HG02610 (cell line): Measurements from ENCODE around the gene CTF1.
"Not testable (repeated sequence)": the region's sequence is repeated elsewhere in the genome, so short reads cannot be mapped to it uniquely, and the experiment has no call there.

Source experiments
- ATAC-seq: cut with Tn5 transposase; IDR thresholded peaks from one replicate; pipeline ENCODE4 v1.9.1; 2021; ENCODE audit warnings: mild to moderate bottlenecking, moderate library complexity; ENCODE audit not compliant: unreplicated experiment

Gene CTF1, protein sequence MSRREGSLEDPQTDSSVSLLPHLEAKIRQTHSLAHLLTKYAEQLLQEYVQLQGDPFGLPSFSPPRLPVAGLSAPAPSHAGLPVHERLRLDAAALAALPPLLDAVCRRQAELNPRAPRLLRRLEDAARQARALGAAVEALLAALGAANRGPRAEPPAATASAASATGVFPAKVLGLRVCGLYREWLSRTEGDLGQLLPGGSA

DNA sequence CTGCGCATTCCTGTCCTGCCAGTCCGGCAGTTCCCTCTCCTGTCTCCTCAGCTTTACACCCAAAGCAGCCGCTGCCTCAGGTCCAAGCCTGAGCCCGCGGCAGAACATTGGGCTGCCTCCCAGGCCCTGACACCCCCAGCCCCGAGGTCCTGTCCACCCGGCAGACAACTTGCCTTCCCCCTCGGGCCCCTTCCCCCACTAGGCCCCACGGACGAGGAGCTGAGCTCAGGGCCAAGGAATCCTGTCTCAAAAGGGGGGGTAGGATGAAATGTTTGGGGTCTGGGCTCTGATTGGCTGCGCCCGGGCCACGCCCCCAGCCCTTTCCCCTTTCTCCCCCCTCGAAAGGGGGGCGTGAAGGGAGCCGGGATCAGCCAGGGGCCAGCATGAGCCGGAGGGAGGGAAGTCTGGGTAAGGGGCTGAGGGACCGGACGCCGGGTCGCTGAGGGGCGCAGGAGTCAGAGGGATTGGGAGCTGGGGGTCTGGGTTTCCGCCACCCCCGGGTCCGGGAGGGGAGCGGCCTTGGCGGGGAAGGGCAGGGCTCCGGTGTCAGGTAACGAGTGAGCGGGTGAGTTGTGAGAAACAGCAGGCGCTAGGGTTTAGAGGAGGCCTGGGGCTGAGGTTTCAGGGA, at the start of gene CTF1:
Gene CTF1 (plus strand): TSS at position 354 of the 628 bp plus-strand sequence. CDS start 30 bp downstream, at position 384.
- ATAC-seq: no peak

DNA sequence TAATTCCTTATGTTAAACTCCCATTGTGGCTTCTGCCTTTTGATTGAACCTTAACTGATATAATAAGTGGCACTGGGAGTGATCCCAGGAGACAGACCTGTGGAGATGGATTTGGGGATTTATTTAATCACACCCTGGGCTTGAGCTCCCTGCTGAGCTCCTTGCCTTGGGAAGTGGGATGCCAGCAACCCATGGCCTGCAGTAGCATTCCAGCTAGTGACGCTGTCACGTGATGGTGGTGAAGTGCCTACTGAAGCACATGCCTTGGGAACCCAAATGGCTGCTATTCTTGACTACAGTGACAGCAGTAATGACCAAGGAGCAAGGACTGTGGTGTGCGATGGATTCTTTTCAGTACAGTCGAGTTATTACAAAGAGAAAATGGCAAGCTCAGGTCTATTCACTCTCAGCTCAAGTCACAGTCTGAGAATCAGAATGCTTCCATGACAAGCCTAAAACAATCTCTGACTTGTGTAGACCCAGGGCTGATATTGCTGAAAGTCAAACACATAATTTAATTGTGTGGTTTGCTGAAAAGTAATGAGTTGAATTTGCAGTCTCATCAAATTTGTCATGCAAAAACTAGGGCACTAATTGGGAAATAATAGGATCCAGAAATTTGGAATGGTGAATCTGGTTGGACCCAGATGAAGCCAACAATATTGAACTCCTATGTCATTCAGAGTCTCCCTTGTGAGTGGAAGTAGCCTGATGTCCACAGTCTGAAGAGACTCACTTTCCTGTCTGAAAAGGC, 49.6 kb upstream of the CTF1 start:
- ATAC-seq: no peak

DNA sequence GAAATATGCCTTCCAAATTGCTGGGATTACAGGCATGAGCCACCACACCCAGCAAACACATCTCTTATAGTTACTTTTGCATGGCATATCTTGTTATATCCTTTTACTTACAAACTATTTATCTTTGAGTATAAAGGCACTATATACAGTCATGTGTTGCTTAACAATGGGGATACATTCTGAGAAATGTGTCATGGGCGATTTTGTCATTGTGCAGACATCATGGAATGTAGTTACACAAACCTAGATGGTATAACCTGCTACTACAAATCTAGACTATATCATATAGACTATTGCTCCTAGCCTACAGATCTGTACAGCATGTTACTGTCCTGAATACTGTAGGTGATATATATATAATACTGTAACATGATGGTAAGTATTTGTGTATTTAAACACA, 46.2 kb upstream of the CTF1 start:
- ATAC-seq: no peak

DNA sequence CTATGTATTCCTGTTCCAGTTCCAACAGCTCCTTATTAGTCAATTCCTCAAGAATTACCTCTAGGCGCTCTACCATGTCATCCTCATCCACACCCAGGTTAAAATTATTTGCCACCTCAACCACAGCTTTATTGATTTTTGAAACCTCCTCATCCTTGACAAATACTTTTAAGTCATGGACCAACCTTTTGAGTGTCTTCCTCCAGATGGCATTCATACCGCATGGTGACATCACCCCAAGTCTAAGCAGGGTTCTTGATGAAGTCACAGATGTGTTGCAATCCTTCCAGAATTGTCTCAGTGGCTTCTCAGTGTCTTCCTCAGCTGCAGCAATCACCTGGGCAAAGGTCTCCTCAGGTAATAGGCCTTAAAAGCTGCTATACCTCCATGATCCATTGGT, 42.7 kb upstream of the CTF1 start:
- no peak for ATAC-seq

DNA sequence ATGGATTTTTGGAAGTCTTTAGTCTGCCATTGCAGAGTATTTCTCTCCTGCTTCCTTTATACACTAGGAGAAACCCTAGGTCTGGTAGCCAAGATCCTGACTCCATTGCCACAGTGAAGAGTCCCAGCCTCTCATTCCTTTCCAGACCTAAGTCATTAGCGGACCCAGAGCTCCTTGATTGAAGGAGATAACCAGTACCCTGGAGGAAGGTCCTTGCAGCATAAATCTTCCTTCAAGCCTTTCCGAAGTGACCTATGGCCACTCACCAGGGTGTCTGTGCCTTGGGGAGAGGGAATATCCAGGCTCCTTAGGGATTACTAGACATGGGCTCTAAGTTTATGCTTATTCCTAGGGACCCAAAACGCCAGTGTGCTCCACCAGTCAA, 38.3 kb upstream of the CTF1 start:
- no peak for ATAC-seq

DNA sequence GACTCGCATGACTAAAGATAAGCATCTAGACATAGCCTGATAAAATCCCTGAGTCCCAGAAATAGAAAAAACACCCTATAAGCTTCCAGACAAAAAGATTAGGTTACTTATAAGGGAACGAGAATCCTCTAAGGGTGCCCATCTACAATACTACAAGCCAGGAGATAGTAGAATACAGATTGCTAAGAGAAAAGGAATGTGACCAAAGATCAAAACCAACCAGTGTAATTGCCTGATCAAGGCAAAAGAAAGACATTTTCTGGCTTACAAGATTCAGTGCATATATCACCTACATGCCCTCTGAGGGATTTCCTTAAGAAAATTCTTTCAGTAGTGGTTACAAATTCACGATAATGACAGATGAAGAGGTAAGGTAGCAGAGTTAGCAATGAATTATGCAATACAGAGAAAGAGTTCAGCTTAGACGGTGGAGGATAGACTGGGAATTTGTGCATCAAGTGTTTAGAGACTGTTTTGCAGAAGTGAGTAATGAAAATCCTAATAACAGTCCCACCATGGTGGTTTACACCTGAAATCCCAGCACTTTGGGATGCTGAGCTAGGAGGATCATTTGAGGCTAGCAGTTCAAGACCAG, 37.5 kb upstream of the CTF1 start:
- ATAC-seq: no peak

DNA sequence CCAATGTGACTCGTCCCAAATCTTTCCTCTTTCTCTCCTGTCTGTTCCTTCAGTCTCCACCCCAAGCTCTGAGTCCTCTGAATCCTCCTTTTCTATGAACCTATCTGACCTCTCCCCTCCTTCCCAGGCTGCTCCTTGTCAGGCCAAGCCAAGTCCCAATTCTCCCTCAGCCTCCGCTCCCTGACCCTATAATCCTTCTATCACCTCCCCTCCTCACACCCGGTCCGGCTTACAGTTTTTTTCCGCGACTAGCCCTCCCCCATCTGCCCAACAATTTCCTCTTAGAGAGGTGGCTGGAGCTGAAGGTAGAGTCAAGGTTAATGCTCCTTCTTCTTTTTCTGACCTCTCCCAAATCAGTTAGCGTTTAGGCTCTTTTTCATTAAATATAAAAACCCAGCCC, 35.7 kb upstream of the CTF1 start:
- ATAC-seq: not testable (repeated sequence)

DNA sequence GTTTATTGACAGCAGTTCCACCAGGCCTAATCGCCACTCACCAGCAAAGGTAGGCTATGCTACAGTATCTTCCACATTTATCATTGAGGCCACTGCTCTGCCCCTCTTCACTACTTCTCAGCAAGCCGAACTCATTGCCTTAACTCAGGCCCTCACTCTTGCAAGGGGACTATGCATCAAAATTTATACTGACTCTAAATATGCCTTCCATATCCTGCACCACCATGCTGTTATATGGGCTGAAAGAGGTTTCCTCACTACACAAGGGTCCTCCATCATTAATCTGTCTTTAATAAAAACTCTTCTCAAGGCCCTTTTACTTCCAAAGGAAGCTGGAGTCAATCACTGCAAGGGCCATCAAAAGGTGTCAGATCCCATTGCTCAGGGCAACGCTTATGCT, 33.2 kb upstream of the CTF1 start:
- ATAC-seq: not testable (repeated sequence)

DNA sequence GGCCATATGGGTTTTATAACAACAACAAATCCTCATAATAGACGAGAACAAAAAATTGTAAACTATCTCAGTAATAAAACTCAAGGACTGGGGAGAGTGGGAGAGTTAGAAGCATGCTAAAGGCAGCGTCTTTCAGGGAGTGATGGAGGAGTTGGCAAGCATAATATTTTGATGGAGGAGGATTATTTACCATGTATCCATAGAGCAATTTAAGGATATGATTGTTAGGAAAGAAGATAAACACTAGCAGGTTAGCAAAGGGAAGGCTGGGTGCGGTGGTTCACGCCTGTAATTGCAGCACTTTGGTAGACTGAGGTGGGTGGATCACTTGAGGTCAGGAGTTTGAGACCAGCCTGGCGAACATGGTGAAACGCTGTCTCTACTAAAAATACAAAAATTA, 30.4 kb upstream of the CTF1 start:
- no peak for ATAC-seq

DNA sequence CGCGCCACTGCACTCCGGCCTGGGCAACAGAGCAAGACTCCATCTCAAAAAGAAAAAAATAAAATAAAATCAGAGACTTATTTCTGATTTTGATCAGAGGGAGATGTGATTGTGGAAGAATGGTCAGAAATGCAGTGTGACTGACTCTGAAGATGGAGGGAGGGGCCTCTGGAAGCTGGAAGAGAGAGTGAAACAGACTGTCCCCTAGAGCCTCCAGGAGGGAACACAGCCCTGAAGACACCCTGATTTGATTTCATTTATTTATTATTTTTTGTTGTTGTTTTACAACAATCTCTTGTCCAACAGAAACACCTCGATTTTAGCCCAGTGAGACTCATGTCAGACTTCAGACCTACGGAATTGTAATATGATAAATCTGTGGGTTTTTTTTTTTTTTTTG, 28.7 kb upstream of the CTF1 start:
- ATAC-seq: no peak

DNA sequence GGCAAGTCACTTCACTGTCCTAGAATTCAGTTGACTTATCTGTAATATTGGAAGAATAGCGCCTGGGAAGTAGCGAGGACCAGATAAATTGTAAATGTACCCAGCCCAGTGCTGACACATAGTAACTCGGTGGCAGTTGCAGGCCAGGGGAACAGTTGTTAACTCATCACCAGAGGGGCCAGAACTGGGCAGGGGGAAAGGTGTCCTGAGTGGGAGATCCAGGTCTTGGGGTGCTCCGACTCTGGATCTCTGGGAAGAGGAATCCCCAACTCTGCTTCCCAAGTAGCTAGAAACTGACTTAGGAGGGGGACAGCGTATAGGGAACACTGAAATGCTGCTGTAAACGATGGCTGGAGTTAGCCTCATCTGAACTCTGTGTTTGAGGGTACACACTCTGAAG, 25.5 kb upstream of the CTF1 start:
- ATAC-seq: no peak

DNA sequence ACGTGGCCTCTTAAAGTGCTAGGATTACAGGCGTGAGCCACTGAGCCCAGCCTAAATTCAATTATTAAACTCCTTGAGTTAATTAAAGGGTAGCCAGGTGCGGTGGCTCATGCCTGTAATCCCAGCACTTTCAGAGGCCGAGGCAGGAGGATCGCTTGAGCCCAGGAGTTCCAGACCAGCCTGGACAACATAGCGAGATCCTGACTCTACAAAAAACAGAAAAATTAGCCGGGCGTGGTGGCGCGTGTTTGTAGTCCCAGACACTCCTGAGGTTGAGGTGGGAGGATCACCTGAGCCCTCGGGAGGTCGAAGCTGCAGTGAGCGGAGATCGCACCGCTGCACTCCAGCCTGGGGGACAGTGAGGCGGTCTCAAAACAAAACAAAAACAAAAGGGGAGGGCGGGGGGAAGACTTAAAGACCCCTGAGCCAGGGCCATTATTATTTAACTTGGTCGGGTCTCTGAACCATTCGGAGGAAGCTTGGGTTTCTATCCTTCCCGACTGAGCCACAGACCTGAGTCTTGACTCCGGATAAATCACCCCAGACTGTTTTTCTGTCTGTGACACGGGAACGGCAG, 22.1 kb upstream of the CTF1 start:
- ATAC-seq: no peak

DNA sequence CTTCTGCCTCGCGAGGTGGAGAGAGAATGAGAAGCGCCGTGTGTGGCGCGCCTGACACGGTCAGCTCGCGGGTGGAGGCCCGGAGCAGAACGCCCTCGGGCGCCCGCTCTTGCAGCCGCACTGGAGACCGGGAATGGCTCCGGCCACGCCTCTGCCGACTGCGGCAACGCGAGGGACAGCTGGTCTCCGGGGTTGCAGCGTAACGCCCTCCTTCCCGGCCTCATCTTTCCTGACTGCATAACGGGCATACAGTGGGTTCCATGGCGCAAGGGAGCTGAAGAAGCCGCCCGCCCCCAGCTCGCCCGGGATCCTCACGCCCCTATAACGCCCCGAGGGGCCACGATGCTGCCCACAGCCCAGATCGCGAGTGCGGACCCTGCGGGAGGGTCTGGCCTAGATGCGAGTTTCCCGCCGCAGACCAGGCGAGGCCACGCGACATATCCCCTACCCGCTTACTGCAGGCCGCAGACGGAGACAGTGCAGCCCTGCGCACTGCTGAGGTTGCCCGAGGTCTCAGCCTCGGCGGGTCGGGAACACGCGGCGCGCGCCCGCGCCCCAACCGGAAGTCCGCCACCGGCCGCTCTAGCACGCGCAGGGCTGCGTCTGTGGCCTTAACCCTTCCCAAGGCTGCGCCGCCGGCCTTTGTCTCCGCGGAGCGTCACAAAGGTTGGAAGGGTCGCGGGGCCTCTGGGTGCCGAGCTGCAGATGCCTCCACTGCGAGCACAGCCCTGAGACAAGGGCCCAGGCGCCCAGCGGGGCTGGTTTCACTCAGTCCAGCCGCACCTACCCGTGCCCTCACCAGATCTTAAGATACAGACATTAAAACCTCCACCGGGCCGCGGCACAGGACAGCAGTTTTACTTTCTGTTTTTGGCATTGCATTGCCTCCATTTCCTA, 21.3 kb upstream of the CTF1 start:
- ATAC-seq: peak; percentile 68

DNA sequence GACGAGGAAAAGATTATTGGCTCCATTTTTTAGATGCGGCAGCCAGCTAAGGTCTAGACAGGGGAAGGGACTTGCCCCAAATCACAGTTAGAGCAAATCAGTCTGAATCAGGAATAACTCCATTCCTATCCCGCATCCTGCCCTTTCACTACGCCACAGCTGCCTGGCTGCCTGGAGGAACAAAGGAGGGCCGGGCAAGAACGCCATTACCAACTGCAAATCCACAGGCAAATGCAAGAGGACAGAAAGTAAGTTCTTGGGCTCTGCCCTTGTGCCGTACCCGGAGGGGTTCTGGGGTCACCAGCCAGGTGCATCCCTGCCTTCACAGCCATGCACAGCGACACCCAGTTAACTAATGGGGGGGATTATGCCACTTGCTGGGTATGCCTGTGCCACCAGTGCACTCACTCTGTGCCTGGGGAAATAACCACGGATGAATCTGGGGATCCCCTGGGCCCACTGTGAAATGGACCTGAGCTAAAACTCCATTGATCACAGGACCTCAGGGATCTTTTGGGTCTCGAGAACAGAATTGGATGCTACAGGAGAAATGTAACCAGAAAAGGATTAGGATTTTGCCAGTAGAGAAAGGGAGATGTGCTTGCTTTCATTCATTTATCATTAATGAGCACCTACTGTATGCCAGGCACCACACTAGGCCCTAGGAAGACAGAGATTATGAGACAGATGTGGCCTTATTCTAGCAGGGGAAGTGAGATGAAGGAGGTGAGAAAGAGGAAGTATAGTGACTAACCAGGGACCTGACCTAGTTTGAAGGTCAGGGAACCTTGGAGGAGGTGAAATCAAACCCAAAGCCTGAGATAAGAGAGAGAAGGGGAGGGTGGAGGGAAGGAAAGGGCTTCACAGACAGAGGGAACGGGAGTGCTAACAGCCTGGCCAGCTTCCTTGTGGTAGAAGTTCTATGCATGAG, 20.3 kb upstream of the CTF1 start:
- peak; percentile 32 for ATAC-seq

DNA sequence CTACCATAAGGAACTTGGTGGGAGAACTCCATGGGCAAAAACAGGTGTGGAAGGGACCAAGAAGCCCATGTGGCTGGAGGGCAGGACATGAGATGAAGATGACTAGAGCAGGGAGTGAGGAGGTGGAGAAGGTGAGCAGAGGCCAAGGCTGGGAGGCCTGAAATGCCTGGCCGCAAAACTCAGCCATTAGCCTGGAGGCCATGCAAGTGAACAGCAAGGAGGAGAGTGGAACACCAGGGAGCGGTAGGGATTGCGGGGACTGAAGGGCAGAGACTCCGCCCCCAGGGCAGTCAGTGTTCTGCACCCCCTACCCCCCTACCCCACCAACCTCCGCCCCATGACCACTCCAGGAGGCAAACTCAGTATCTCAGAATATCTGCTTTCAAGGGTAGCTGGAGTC, 19.5 kb upstream of the CTF1 start:
- no peak for ATAC-seq

DNA sequence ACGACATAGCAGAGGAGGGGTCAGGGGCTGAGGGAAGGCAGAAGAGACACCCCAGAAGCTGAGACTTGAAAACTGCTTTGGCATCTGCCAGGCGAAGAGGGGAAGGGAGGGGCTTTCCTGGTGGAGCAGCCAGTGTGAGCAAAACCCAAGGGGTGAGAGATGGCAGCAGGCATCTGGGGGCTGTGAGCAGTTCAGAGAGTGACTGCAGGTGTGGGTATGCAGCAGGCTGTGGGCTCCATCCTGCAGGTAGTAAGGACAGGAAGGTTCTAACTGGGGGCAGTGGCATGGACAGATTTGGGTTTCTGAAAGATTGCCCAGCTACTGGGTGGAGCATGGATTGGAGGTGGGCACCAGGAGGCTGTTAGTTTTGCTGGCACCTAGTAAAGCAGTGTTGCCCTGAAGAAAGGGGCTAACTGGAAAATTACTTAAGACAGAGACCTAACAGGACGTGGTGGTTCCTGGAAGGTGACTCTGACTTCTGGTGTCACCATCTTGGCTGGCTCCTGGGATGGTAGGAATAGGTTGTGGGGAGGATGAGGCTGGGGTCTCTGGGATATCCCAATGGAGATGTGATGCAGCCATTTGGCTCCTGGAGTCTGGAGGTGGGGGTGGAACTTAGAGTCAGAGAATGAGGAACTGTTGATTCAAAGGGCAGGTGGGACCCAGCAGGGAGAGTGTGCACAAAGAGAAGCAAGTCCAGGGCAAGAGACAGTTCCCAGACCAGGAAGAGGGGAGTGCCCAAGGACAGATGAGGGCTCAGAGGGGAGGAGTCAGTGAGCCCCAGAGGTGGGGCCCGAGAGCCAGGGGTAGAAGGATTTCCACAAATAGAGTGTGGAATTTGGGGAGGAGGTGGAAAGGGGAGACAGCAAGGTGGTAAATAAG, 13.7 kb upstream of the CTF1 start:
- ATAC-seq: no peak

DNA sequence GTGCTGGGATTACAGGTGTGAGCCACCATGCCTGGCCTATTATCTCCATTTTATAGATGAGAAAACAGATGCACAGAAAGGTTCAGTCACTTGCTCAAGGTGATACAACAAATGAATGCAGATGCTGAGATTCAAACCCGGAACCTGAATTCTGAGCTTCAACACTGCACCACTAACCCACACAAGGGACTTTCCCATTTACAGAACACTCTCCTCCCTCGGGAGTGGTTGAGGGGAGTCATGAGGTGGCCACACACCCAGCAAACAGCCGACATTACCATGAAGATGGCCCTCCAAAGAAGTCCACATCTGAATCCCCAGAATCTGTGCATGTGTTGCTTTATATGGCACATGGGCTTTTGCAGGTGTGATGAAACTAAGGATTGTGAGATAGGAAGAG, 11.7 kb upstream of the CTF1 start:
- no peak for ATAC-seq

DNA sequence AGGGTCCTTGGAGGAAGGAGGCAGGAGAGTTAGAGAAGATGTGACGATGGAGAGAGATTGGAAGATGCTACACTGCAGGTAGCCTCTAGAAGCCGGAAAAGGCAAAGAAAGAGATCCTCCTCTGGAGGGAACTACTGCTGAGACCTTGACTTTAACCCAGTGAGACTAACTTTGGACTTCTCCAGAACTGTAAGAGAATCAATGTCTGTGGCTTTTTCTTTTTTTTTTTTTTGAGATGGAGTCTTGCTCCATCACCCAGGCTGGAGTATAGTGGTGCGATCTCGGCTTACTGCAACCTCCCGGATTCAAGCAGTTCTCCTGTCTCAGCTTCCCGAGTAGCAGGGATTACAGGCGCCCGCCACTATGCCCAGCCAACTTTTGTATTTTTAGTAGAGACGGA, 11.2 kb upstream of the CTF1 start:
- ATAC-seq: no peak

DNA sequence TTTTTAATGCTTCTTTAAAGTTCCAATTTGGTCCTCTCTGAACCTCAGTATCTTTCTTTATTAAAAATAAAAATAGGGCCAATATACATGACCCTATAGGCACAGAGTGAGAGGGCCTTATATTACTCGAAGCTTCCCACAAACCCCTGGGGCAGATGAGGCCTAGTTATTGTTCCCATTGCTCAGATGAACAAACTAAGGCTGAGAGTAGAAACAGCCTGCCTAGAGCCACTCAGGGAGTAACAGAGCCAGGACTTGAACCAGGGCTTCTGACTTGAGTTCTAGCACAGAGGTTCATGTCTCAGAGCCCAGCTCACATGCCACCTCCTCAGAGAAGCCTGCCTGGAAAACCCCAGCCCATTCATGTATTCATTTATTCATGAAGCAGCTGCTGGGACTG, 10.3 kb upstream of the CTF1 start:
- ATAC-seq: no peak
